Measurements from ENCODE around the gene ZFYVE9. TPM values are rescaled to one million over a fixed set of nuclear protein-coding genes. Genes with fewer than 3 reads are reported as not detected.
A peak's percentile ranks its signal among the peaks of the same experiment; 100 is the strongest.
"Not testable (repeated sequence)": the region's sequence is repeated elsewhere in the genome, so short reads cannot be mapped to it uniquely, and the experiment has no call there.

ZFYVE9 gene, protein sequence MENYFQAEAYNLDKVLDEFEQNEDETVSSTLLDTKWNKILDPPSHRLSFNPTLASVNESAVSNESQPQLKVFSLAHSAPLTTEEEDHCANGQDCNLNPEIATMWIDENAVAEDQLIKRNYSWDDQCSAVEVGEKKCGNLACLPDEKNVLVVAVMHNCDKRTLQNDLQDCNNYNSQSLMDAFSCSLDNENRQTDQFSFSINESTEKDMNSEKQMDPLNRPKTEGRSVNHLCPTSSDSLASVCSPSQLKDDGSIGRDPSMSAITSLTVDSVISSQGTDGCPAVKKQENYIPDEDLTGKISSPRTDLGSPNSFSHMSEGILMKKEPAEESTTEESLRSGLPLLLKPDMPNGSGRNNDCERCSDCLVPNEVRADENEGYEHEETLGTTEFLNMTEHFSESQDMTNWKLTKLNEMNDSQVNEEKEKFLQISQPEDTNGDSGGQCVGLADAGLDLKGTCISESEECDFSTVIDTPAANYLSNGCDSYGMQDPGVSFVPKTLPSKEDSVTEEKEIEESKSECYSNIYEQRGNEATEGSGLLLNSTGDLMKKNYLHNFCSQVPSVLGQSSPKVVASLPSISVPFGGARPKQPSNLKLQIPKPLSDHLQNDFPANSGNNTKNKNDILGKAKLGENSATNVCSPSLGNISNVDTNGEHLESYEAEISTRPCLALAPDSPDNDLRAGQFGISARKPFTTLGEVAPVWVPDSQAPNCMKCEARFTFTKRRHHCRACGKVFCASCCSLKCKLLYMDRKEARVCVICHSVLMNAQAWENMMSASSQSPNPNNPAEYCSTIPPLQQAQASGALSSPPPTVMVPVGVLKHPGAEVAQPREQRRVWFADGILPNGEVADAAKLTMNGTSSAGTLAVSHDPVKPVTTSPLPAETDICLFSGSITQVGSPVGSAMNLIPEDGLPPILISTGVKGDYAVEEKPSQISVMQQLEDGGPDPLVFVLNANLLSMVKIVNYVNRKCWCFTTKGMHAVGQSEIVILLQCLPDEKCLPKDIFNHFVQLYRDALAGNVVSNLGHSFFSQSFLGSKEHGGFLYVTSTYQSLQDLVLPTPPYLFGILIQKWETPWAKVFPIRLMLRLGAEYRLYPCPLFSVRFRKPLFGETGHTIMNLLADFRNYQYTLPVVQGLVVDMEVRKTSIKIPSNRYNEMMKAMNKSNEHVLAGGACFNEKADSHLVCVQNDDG (N-terminal part only)
- total RNA-seq (18.9 TPM), polyA plus RNA-seq (ENCODE audit: insufficient read depth, low read depth, low replicate concordance) (10.5 TPM)
- long read RNA-seq, donor 1, full-length matches to known transcripts: 1 of 8 reads
- long read RNA-seq, donor 1, partial matches to known transcripts: 7 of 8 reads
- long read RNA-seq, donor 1, other reads (novel, unspliced or antisense): 0 of 8 reads
- long read RNA-seq, donor 2, full-length matches to known transcripts: 1 of 1 reads
- long read RNA-seq, donor 2, partial matches to known transcripts: 0 of 1 reads
- long read RNA-seq, donor 2, other reads (novel, unspliced or antisense): 0 of 1 reads
- long read RNA-seq, donor 3, partial matches to known transcripts: 14 of 14 reads
- long read RNA-seq, donor 3, other reads (novel, unspliced or antisense): 0 of 14 reads
- long read RNA-seq, donor 4, full-length matches to known transcripts: 2 of 7 reads
- long read RNA-seq, donor 4, partial matches to known transcripts: 5 of 7 reads
- long read RNA-seq, donor 4, other reads (novel, unspliced or antisense): 0 of 7 reads
- long read RNA-seq, donor 5: 0 reads
- long read RNA-seq, donor 6, full-length matches to known transcripts: 1 of 1 reads
- long read RNA-seq, donor 6, partial matches to known transcripts: 0 of 1 reads
- long read RNA-seq, donor 6, other reads (novel, unspliced or antisense): 0 of 1 reads
- long read RNA-seq, donor 7, full-length matches to known transcripts: 1 of 8 reads
- long read RNA-seq, donor 7, partial matches to known transcripts: 4 of 8 reads
- long read RNA-seq, donor 7, other reads (novel, unspliced or antisense): 3 of 8 reads
- long read RNA-seq, donor 8, partial matches to known transcripts: 8 of 8 reads
- long read RNA-seq, donor 8, other reads (novel, unspliced or antisense): 0 of 8 reads
- long read RNA-seq, donor 9: 0 reads
- long read RNA-seq, donor 10, full-length matches to known transcripts: 1 of 8 reads
- long read RNA-seq, donor 10, partial matches to known transcripts: 7 of 8 reads
- long read RNA-seq, donor 10, other reads (novel, unspliced or antisense): 0 of 8 reads

DNA sequence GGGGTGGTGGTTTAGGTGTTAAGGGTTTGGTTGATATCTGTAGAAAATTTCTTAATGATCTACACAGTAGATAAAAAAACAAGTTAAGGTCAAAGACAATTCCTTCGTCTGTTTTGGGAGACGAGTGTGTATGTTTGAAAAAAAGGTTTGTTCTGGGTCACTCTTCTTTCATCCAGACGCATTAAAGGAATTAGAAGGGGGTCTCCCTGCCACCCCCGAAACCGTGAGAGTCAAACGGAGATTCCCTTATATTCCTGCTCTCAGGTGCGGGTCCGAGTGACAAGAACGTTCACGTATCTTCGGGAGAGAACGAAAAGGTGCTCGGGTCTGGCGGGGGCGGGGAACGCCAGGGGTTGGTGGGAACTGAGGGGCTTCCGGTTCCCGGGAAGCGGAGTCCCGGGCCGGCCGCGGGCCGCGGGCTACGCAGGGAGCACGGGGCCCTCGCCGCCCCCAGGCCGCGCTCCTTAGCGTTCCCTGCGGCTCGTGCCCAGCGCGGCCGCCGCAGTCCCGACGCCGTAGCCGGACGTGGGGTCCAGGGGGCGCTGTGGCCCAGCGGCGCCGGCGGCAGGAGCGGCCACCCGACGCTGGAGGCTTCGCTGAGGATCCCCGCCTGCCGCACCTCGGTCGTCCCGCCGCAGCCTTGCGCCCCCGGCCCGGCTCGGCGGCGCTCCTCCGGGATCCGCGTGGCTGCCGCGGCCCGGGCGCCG lies at the start of gene ZFYVE9:
ZFYVE9 (plus strand) TSS at position 577 of the 707 bp plus-strand sequence. CDS start 91,118 bp downstream, outside the sequence.
- TF ChIP-seq, protein P1, sequence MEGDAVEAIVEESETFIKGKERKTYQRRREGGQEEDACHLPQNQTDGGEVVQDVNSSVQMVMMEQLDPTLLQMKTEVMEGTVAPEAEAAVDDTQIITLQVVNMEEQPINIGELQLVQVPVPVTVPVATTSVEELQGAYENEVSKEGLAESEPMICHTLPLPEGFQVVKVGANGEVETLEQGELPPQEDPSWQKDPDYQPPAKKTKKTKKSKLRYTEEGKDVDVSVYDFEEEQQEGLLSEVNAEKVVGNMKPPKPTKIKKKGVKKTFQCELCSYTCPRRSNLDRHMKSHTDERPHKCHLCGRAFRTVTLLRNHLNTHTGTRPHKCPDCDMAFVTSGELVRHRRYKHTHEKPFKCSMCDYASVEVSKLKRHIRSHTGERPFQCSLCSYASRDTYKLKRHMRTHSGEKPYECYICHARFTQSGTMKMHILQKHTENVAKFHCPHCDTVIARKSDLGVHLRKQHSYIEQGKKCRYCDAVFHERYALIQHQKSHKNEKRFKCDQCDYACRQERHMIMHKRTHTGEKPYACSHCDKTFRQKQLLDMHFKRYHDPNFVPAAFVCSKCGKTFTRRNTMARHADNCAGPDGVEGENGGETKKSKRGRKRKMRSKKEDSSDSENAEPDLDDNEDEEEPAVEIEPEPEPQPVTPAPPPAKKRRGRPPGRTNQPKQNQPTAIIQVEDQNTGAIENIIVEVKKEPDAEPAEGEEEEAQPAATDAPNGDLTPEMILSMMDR (IDR thresholded peaks at IDR 0.05; ENCODE audit: borderline replicate concordance, extremely low read depth, insufficient read depth): peak; percentile 83
- FAIRE-seq (no peak), DNase-seq (peak; percentile 84 to 93 (median 89))
- H3K27me3 ChIP-seq (ENCODE audit: control insufficient read depth, insufficient read depth, low read length): no peaks in the 10 kb centered on the region
- peaks cover 0 to 7% (median 0%) of the 10 kb centered on the region in 3 donors for H3K4me1 ChIP-seq (ENCODE audit: control insufficient read depth in 2 of 3, insufficient read depth in 2 of 3, low read depth in 1 of 3, low read length in 3 of 3)
- H3K27ac ChIP-seq (ENCODE audit: low read depth in 2 of 2, low read length in 2 of 2): peak within 1 kb of the TSS; percentile 84 to 95
- H3K9ac ChIP-seq (ENCODE audit: low read length in 3 of 3): peak within 1 kb of the TSS; percentile 80 to 92 (median 80)
- intact Hi-C loops (cut with DNase I): no loop called here
- no peaks in the 10 kb centered on the region for H3K9me3 ChIP-seq (ENCODE audit: control insufficient read depth in 2 of 3, insufficient read depth in 1 of 3, low read length in 3 of 3)
- H3K36me3 ChIP-seq (ENCODE audit: control insufficient read depth in 2 of 3, insufficient read depth in 3 of 3, low read length in 3 of 3): no peaks in the 10 kb centered on the region
- peak within 1 kb of the TSS; percentile 73 to 92 (median 80) for H3K4me3 ChIP-seq (ENCODE audit: low read length in 3 of 3)

DNA sequence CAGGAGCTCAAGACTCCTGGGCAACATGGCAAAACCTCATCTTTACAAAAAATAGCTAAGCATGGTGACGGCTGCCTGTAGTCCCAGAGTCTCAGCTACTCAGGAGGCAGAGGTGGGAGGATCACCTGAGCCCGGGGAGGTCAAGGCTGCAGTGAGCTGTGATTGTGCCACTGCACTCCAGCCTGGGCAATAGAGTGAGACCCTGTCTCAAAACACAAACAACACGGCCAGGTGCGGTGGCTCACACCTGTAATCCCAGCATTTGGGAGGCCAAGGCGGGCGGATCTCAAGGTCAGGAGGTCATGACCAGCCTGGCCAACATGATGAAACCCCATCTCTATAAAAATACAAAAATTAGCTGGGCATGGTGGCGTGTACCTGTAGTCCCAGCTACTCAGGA lies 47.6 kb upstream of the ZFYVE9 start:
- H3K9ac ChIP-seq (ENCODE audit: low read length in 3 of 3); H3K4me3 ChIP-seq (ENCODE audit: low read length in 3 of 3); H3K27me3 ChIP-seq (ENCODE audit: control insufficient read depth, insufficient read depth, low read length); H3K4me1 ChIP-seq (ENCODE audit: control insufficient read depth in 2 of 3, insufficient read depth in 2 of 3, low read depth in 1 of 3, low read length in 3 of 3); H3K27ac ChIP-seq (ENCODE audit: low read depth in 2 of 2, low read length in 2 of 2); DNase-seq; H3K9me3 ChIP-seq (ENCODE audit: control insufficient read depth in 2 of 3, insufficient read depth in 1 of 3, low read length in 3 of 3); H3K36me3 ChIP-seq (ENCODE audit: control insufficient read depth in 2 of 3, insufficient read depth in 3 of 3, low read length in 3 of 3); FAIRE-seq; intact Hi-C loops (cut with DNase I): not testable (repeated sequence)

DNA sequence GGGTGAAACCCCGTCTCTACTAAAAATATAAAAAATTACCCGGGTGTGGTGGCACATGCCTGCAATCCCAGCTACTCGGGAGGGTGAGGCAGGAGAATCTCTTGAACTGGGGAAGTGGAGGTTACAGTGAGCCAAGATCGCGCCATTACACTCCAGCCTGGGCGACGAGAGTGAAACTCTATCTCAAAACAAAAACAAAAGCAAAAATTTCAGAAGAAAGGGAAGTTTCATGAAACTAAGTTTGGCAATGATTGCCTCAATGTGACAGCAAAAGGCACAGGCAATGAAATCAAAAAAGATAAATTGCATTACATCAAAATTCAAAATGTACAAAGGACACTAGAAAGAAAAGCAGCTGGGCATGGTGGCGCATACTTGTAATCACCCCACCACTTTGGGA lies 45.7 kb upstream of the ZFYVE9 start:
- intact Hi-C loops (cut with DNase I): no loop called here
- H3K27me3 ChIP-seq (ENCODE audit: control insufficient read depth, insufficient read depth, low read length): no peaks in the 10 kb centered on the region
- no peaks in the 10 kb centered on the region for H3K36me3 ChIP-seq (ENCODE audit: control insufficient read depth in 2 of 3, insufficient read depth in 3 of 3, low read length in 3 of 3)
- TF ChIP-seq, protein P1 (IDR thresholded peaks at IDR 0.05; ENCODE audit: borderline replicate concordance, extremely low read depth, insufficient read depth): no peak
- H3K9me3 ChIP-seq (ENCODE audit: control insufficient read depth in 2 of 3, insufficient read depth in 1 of 3, low read length in 3 of 3): no peaks in the 10 kb centered on the region
- DNase-seq (no peak), FAIRE-seq (no peak)
- no peak overlapping the region for H3K4me3 ChIP-seq (ENCODE audit: low read length in 3 of 3)
- no peaks in the 10 kb centered on the region for H3K4me1 ChIP-seq (ENCODE audit: control insufficient read depth in 2 of 3, insufficient read depth in 2 of 3, low read depth in 1 of 3, low read length in 3 of 3)
- H3K27ac ChIP-seq (ENCODE audit: low read depth in 2 of 2, low read length in 2 of 2): no peak overlapping the region
- no peak overlapping the region for H3K9ac ChIP-seq (ENCODE audit: low read length in 3 of 3)
